GM21367 (cell line): ENCODE data around the gene PCLO.

Experiments used
- ATAC-seq: cut with Tn5 transposase; IDR thresholded peaks from one replicate; pipeline ENCODE4 v1.9.1; 2021; ENCODE audit not compliant: unreplicated experiment

PCLO gene

GRCh38 chr7:82841828-82842227, 320.9 kb downstream of the PCLO start:
- no peak for ATAC-seq

GRCh38 chr7:82840061-82840460, 322.6 kb downstream of the PCLO start:
- ATAC-seq: no peak

- no peak for ATAC-seq
Measured at GRCh38 chr7:82839555-82839954, 323.1 kb downstream of the PCLO start.

- ATAC-seq: no peak
Measured at GRCh38 chr7:82839063-82839462, 323.6 kb downstream of the PCLO start.

- ATAC-seq: no peak
Measured at GRCh38 chr7:82838314-82838713, 324.4 kb downstream of the PCLO start.

- ATAC-seq: no peak
Measured at GRCh38 chr7:82823073-82823472, 339.6 kb downstream of the PCLO start.

- no peak for ATAC-seq
Measured at GRCh38 chr7:82821037-82821436, 341.6 kb downstream of the PCLO start.

- ATAC-seq: no peak
Measured at GRCh38 chr7:82818171-82818570, 344.5 kb downstream of the PCLO start.

GRCh38 chr7:82816272-82816671, 346.4 kb downstream of the PCLO start:
- no peak for ATAC-seq

GRCh38 chr7:82810558-82811259, 352.0 kb downstream of the PCLO start:
- ATAC-seq: peak; percentile 93

GRCh38 chr7:82808633-82809032, 354.1 kb downstream of the PCLO start:
- ATAC-seq: no peak

GRCh38 chr7:82805527-82805960, 357.1 kb downstream of the PCLO start:
- ATAC-seq: no peak

GRCh38 chr7:82803411-82803810, 359.3 kb downstream of the PCLO start:
- ATAC-seq: no peak

- ATAC-seq: no peak
Measured at GRCh38 chr7:82789883-82790609, 372.6 kb downstream of the PCLO start.

GRCh38 chr7:82778021-82778420, 384.7 kb downstream of the PCLO start:
- no peak for ATAC-seq

- no peak for ATAC-seq
Measured at GRCh38 chr7:82762880-82763279, 399.8 kb downstream of the PCLO start.

- ATAC-seq: no peak
Measured at GRCh38 chr7:82760831-82761230, 401.9 kb downstream of the PCLO start.

- no peak for ATAC-seq
Measured at GRCh38 chr7:82760074-82760473, 402.6 kb downstream of the PCLO start.

GRCh38 chr7:82755705-82756551, 406.8 kb downstream of the PCLO start:
- no peak for ATAC-seq

GRCh38 chr7:82750007-82750406, 412.7 kb downstream of the PCLO start:
- ATAC-seq: no peak

- ATAC-seq: no peak
Measured at GRCh38 chr7:82745820-82746219, 416.9 kb downstream of the PCLO start.

- no peak for ATAC-seq
Measured at GRCh38 chr7:82745117-82745516, 417.6 kb downstream of the PCLO start.
